Ramos (cell line): ENCODE results near the gene CYP27C1.
"Not testable (repeated sequence)": the region's sequence is repeated elsewhere in the genome, so short reads cannot be mapped to it uniquely, and the experiment has no call there.

Experiments used
- in situ Hi-C: fragments of 300-500 bp; cut with MboI; formaldehyde crosslinking; loops from one replicate; pipeline ENCODE4 v1.14.3; 2022; ENCODE audit warnings: low sequenced_read_pairs; ENCODE audit not compliant: unreplicated experiment

Gene CYP27C1, protein sequence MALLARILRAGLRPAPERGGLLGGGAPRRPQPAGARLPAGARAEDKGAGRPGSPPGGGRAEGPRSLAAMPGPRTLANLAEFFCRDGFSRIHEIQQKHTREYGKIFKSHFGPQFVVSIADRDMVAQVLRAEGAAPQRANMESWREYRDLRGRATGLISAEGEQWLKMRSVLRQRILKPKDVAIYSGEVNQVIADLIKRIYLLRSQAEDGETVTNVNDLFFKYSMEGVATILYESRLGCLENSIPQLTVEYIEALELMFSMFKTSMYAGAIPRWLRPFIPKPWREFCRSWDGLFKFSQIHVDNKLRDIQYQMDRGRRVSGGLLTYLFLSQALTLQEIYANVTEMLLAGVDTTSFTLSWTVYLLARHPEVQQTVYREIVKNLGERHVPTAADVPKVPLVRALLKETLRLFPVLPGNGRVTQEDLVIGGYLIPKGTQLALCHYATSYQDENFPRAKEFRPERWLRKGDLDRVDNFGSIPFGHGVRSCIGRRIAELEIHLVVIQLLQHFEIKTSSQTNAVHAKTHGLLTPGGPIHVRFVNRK

DNA sequence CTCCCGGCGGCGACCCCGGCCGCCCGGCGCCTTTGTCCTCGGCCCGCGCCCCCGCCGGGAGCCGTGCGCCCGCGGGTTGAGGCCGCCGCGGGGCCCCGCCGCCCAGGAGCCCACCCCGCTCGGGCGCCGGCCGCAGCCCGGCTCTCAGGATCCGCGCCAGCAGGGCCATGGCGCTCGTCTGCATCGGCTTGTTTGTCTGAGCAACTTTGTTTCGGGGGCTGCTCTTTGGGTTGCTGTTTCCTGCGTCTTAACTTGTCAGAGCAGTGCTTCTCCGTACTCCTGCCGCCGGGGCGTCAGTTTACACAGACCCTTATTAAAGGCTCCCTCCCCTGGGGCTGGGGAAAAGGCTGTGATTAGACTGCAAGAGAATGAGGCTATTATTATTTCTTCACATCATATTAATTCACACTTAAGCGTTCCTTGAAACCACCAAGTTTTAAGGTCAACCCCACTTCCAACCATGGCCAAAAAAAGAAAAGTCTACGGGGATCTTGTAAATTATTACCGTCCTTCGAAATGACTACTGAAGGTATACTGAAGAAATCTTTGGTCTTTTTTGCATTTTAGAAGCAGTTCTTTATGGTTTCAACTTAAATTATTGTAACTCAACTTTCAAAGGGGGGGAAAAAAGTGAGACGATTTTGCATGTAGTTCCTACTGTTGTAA is at the start of gene CYP27C1:
CYP27C1 (minus strand) TSS at position 198 of the 666 bp plus-strand sequence; CDS start at position 169, 29 bp downstream.
- in situ Hi-C loops, result no loop called here

DNA sequence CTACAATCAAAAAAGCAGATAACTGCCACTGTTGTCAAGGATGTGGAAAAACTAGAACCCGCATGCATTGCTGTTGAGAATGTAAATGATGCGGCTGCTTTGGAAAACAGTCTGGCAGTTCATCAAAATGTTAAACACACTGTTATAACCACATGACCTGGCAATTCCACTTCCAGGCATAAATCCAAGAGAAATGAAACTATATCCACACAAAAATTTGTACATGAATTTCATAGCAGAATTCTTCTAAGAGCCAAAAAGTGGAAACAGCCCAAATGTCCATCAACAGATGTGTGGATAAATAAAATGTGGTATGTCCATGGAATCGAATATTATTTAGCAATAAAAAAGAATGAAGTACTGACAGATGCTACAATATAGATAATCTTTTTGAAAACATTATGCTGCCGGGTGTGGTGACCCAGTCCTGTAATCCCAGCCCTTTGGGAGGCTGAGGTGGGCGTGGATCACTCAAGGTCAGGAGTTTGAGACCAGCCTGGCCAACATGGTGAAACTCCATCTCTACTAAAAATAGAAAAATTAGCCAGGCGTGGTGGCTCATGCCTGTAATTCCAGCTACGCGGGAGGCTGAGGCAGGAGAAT is 41.8 kb upstream of the CYP27C1 start:
- in situ Hi-C loops, result no loop called here

DNA sequence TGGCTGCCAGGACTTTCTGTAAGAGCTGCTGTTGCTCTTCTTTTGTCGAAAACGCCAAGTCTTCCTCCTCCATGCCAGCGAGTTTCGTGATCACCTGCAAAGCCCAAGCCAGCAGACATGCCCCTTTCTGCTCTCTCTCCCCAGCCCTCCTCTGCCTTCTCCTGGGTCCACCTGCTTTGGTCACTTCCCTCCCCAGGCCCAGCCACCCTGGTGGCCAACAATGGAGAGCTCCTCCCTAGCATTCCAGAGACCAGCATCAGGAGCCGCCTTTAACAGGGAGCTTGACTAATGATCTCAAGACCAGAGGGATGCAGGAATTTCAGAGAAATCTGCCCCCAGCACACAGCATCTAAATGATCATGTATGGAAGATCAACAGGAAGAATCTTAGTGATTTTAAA is 39.3 kb upstream of the CYP27C1 start:
- in situ Hi-C loops, result no loop called here

DNA sequence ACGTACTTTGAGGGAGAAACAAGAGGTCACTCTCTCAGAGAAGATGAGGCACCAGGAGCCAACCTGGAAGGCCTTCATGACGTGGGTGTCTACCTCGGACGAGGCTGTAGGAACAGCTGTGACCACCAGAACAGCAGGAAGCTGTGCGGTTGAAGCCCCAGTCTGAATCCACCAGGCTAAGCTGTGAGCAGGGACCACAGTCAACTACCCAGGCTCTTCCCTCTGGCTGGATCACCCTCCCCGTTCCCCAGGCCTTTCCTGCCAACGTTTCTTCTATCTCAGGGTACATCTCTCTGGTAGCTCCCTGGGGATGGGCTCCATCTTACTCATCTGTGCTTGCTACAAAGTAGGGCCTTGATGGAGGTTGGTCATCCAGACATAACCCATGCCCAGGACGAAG is 36.8 kb upstream of the CYP27C1 start:
- in situ Hi-C loops, result no loop called here

DNA sequence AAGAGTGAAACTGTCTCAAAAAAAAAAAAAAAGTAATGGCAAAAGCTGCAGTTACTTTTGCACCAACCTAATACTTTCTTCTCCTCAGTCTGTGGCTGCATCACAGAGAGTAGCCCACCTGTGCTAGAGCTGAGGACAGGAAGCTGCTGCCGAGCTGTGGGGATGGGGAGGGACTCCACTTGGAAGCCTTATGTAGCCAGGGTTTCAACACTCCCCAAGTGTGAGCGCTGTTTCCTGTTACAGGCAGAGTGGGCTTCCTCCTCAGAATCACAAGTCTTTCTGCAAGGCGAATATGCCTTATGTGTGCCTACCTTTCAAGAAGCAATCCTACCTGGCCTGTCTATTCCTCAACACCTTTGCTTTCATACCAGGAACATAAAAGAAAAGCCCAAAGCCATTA is 36.3 kb upstream of the CYP27C1 start:
- in situ Hi-C loops, result no loop called here

DNA sequence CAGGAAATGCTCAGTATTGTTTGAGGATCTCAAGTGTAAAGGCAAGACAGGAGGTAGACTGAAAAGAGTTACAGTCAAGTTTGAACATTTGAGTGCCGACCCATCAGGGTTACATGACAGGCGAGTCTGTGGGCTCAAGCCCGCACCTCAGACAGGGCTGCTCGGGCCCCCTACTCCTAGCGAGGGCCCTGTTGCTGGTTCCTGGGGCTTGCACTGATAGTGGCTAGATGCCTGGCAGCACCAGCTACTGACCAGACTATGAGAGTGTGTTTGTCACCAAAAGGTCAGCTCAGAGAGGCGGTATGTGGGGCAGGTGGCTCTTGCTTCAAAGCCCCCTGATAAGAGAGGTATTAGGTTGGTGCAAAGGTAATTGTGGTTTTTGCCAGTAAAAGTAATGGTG is 35.6 kb upstream of the CYP27C1 start:
- in situ Hi-C loops, result no loop called here

DNA sequence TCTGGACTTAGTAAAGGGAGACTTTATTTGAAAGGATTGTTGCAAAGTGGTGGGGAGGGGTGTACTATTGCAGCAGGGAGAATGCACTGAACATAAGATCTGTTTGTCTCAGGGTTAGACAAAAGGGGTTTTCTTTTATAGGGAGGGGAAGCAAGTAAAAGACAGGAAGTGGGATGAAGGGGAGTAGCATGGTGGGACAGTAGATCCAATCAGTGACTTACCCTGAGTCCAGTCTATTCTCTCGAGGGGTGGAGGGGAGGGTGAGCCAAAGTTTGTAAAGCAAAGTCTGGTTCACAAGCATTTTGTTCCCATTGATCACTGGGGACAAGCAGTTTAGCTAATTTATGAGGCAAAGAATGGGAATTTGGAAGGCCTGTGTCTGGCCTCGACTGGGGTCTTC is 35.0 kb upstream of the CYP27C1 start:
- in situ Hi-C loops, result no loop called here

DNA sequence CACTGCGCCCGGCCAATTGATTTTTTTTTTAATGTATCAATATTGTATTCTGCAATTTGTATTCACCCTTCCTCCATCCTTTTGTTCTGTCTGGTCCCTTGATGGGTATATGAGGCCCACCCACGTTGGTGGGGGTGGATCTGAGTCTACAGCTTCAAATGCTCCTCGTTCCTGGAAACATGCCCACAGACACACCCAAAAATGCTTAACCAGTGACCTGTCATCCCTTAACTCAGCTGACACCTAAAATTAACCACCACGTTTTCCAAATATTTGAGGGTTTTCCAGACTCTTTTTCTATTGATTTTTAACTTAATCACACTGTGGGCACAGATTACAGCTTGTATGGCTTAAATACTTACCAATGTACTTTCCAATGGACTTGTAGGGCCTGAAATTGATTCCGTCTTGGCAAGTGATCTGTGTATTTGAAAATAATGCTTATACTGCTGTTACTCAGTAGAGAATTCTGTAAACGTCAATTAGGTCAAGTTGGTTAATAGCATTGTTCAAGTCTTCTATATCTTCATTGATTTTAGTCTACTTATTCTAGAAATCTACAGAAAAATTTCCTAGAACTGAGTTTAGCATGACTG is 34.4 kb upstream of the CYP27C1 start:
- in situ Hi-C loops, result no loop called here

DNA sequence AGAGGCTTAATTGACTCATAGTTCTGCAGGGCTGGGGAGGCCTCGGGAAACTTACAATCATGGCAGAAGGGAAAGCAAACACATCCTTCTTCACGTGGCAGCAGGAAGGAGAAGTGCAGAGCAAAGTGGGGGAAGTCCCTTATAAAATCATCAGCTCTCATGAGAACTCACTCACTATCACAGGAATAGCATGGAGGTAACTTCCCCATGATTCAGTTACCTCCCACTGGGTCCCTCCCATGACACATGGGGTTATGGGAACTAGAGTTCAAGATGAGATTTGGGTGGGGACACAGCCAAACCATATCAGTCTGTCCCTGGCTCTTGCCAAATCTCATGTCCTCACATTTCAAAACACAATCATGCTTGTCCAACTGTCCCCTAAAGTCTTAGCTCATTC is 21.1 kb upstream of the CYP27C1 start:
- in situ Hi-C loops, result not testable (repeated sequence)

DNA sequence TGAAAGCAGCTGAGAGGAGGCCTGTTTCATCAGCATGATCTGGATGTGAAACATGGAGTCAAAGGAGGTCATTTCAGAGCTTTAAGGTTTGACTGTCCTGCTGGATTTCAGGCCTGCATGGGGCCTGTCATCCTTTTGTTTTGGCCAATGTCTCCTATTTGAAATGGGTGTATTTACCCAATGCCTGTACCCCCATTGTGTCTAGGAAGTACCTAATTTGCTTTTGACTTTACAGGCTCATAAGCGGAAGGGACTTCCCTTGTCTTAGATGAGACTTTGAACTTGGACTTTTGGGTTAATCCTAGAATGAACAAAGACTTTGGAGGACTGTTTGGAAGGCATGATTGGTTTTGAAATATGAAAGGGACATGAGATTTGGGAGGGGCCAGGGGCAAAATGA is 19.3 kb upstream of the CYP27C1 start:
- in situ Hi-C loops, result no loop called here

DNA sequence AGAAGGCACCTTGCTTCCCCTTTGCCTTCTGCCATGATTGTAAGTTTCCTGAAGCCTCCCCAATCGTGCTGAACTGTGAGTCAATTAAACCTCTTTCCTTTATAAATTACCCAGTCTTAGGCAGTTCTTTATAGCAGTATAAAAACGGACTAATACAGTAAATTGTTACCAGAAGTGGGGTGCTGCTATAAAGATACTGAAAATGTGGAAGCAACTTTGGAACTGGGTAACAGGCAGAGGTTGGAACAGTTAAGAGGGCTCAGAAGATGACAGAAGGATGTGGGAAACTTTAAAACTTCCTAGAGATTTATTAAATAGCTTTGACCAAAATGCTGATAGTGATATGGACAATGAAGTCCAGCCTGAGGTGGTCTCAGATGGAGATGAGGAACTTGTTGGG is 17.7 kb upstream of the CYP27C1 start:
- in situ Hi-C loops, result not testable (repeated sequence)

DNA sequence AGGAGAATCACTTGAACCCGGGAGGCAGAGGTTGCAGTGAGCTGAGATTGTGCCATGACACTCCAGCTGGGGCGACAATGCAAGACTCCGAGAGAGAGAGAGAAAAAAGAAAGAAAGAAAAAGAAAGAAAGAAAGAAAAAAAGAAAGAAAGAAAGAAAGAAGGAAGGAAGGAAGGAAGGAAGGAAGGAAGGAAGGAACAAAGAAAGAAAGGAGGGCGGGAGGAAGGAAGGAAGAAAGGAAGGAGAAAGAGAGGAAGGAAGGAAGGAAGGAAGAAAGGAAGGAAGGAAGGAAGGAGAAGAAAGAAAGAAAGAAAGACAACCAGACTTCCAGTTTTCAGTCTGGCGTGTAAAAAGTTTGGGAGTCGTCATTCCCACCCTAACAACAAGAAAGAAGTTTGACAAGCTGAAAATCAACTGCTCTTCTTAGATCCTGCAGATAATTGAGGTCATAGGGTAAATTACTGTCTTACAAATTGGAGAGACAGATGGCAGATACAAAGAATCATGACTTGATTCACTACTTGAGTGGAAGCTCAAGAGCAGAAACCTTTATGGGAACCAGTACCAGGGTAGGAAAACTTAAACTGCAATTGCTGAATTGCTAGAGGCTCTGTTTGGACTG is 15.1 kb upstream of the CYP27C1 start:
- in situ Hi-C loops, result no loop called here

DNA sequence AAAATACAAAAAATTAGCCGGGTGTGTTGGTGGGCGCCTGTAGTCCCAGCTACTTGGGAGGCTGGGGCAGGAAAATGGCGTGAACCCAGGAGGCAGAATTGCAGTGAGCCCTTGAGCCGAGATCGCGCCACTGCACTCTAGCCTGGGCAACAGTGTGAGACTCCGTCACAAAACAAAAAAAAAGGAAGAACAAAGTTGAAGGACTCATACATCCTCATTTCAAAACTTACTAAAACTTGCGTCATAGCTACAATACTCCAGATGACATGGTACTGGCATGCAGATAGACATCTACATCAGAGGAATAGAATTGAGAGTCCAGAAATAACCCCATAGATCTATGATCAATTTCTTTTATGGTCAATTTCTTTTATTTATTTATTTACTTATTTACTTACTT is 13.6 kb upstream of the CYP27C1 start:
- in situ Hi-C loops, result no loop called here

DNA sequence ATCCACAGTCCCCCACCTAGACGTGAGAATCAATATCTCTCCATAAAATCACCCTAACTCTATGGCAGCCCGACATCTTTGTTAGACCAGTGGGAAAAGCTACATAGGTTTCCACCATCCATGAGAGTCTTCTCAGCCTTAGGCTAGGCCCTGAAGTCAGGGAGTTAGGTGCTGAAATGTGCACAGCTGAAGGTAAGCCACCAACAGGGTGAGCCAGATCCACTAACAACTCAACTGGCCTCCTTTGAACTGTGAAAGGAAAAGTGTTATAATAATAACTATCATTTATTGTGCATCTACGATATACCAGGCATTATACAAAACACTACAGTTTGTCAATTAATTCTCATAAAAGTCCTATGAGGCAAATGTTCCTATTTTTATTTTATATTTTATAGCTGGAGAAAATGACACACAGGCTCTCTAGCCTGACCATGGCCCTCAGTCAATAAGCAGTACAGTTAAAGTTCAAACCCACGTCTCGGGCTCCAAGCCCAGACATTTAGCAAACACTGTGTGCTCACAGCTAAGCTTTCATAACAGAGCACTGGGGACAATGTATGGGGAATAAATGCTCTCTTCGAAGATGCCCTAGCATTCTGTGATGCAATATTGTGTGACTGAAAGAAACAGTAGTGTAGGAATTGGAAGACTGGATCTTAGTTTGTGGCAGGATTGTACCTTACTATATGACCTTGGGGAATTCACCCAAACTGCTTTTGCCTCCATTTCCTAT is 11.2 kb upstream of the CYP27C1 start:
- in situ Hi-C loops, result no loop called here

DNA sequence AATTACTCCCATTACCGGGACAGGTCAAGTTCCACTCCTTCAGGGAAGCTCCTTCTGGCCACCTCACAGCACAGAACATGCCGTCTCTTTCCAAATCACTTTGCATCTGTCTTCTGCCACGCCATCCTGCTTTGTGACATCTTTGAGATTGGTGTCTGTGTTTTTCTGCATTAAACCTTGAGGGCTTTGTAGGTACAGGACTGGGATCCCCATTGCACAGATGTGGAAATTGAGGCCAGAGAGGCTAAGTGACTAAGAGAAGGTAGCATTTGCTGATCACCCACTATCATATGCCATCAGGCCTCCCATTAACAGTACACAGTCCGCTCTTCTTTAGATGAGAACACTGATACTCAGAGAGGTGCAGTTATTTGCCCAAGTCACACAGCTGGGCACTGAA is 9.5 kb upstream of the CYP27C1 start:
- in situ Hi-C loops, result no loop called here

DNA sequence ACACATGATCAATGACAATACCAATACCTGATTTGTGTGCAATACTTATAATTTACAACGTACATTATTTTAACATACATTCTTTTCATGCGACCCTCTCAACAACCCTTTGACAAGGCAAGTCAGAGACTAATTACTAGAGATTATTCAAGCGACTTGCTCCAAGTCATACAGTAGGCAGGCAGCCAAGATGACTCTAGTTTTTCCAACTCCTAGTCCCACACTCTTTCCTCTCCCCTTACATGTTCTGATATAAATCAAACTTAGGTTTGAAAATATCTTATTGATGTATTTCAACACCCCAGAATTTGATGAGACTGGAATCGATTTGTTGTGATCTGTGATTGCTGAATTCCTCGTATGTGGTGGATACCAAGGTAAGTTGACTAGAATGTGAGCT is 8.0 kb upstream of the CYP27C1 start:
- in situ Hi-C loops, result no loop called here

DNA sequence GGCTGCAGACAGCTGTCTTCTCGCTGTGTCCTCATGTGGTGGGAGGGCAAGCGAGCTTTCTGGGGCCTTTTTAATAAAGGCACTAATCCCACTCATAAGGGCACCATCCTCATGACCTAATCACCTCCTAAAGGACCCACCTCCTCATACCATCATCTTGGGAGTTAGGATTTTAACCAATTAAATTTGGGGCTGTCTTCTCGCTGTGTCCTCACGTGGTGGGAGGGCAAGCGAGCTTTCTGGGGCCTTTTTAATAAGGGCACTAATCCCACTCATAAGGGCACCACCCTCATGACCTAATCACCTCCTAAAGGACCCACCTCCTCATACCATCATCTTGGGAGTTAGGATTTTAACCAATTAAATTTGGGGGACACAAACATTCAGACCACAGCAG is 7.2 kb upstream of the CYP27C1 start:
- in situ Hi-C loops, result not testable (repeated sequence)

DNA sequence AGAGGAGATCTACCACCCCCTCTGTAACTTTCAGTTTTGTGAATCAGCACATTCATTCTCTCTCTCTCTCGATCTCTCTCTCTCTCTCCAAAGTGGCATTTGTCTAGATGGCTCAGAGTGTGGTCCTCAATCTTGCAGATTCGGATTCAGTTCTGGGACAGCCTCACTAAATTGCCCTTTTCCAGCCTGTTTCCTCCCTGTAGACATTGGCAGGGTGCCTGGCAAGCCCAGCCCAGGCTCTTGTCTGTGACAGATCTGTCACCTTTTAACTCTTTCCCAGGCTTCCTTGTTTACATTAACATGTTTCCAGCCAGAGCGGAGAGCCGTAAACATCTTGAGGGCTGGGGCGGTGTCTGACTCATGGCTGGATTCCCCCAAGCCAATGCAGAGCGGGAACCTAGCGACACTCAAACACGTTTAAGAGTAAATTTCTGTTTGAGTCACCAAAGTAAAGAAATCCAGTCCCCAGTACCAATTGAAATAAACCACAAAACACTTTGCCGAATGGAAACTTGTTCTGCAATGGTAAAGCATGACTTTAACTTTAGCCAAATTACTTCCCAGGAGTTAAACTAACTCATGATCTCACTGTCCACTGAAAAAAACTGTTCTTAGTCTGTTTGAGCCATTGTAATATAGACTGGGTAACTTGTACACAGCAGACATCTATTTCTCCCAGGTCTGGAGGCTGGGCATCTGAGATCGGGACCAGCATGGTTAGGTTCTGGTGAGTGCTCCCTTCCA is 6.6 kb upstream of the CYP27C1 start:
- in situ Hi-C loops, result no loop called here

DNA sequence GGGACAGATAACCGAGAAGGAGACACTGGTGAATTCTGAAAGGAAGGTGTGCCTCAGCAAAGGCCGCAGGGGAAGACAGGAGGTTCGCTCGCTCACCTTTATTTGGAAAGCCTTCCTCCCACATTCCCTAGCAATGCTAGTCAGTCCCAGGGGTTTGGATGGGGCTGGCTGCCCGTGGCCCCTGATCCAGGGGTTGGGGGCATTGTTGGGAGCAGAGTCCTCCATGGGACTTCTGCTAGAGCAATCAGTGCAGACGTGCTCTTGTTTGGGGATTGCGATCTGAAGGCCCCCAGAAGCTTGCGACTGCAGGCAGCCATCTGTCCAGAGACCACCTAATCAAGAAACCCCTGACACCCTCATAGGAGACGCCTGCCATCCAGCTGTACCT is 6.0 kb upstream of the CYP27C1 start:
- in situ Hi-C loops, result no loop called here
